SK-N-SH (cell line): ENCODE measurements around the gene CATSPERE.

Experiments
- CTCF ChIP-seq: fragments of 200-600 bp; sonication (generic); IDR thresholded peaks from 2 replicates; pipeline ENCODE4 v1.6.1; 2017; ENCODE audit warnings: antibody characterized with exemption, mild to moderate bottlenecking, moderate library complexity
- EP300 ChIP-seq, 2 experiments: IDR thresholded peaks; 2 replicates each; pipeline versions ENCODE4 v1.4.0 to v1.6.1; 2012; ENCODE audit warnings: borderline replicate concordance in 1 of 2, low read depth in 1 of 2, low read length in 1 of 2
- GABPA ChIP-seq: IDR thresholded peaks from 2 replicates; pipeline ENCODE4 v1.4.0; 2012; ENCODE audit warnings: low read depth, mild to moderate bottlenecking
- MXI1 ChIP-seq: IDR thresholded peaks from 2 replicates; pipeline ENCODE4 v1.6.1; 2012; ENCODE audit warnings: mild to moderate bottlenecking, low read depth, low read length, improper control_type of control experiment
- RCOR1 ChIP-seq: fragments of 150-350 bp; IDR thresholded peaks from 2 replicates; pipeline ENCODE4 v1.6.1; 2017; ENCODE audit warnings: antibody characterized with exemption, low read length
- RFX5 ChIP-seq: IDR thresholded peaks from 2 replicates; pipeline ENCODE4 v1.6.1; 2012; ENCODE audit warnings: mild to moderate bottlenecking, improper control_type of control experiment, low read length
- RXRA ChIP-seq: IDR thresholded peaks from 2 replicates; pipeline ENCODE4 v1.4.0; 2012; ENCODE audit warnings: low read depth, mild to moderate bottlenecking, borderline replicate concordance
- TAF1 ChIP-seq: IDR thresholded peaks from 2 replicates; pipeline ENCODE4 v1.6.1; 2012; ENCODE audit warnings: low read depth, mild to moderate bottlenecking, low read length, moderate library complexity, borderline replicate concordance
- USF1 ChIP-seq: IDR thresholded peaks from 2 replicates; pipeline ENCODE4 v1.4.0; 2012; ENCODE audit warnings: low read depth, borderline replicate concordance
- USF2 ChIP-seq: fragments of 150-350 bp; IDR thresholded peaks from 2 replicates; pipeline ENCODE4 v1.6.1; 2017; ENCODE audit warnings: antibody characterized with exemption, low read length, low read depth, borderline replicate concordance
- YY1 ChIP-seq: IDR thresholded peaks from 2 replicates; pipeline ENCODE4 v1.4.0; 2012; ENCODE audit warnings: low read depth, mild to moderate bottlenecking
- ZBTB33 ChIP-seq: IDR thresholded peaks from 2 replicates; pipeline ENCODE4 v1.4.0; 2012; ENCODE audit warnings: low read depth, borderline replicate concordance
- TF ChIP-seq, protein P1 (sequence below): IDR thresholded peaks from 2 replicates; pipeline ENCODE4 v1.6.1; 2012; ENCODE audit warnings: mild to moderate bottlenecking, low read depth, low read length, moderate library complexity

DNA sequence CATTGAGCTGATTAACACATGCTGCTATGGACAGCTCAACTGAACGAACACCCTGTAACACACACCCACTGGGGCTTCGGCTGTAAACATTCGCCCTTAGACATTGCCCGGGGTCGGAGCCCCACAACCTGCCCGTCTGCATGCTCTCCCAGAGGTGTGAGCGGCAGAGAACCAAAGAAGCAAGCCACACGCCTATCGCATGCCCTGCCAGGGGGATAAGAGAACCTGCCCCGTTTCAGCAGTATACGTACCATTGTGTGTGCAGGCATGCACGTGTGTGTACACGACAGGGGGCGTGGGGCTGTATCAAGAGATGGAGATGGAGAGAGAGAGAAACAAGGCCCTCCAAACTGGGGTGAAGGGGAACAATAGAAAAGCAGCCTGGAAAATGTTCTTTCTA is 181.9 kb downstream of the CATSPERE start:
- no peak for TF ChIP-seq RFX5
- no peak for TF ChIP-seq CTCF
- no peak for TF ChIP-seq TAF1
- no peak for TF ChIP-seq USF2
- TF ChIP-seq EP300 (IDR thresholded peaks at IDR 0.05; ENCODE audit: borderline replicate concordance in 1 of 2, low read depth in 1 of 2, low read length in 1 of 2): no peak
- TF ChIP-seq RXRA: no peak
- TF ChIP-seq, protein P1, sequence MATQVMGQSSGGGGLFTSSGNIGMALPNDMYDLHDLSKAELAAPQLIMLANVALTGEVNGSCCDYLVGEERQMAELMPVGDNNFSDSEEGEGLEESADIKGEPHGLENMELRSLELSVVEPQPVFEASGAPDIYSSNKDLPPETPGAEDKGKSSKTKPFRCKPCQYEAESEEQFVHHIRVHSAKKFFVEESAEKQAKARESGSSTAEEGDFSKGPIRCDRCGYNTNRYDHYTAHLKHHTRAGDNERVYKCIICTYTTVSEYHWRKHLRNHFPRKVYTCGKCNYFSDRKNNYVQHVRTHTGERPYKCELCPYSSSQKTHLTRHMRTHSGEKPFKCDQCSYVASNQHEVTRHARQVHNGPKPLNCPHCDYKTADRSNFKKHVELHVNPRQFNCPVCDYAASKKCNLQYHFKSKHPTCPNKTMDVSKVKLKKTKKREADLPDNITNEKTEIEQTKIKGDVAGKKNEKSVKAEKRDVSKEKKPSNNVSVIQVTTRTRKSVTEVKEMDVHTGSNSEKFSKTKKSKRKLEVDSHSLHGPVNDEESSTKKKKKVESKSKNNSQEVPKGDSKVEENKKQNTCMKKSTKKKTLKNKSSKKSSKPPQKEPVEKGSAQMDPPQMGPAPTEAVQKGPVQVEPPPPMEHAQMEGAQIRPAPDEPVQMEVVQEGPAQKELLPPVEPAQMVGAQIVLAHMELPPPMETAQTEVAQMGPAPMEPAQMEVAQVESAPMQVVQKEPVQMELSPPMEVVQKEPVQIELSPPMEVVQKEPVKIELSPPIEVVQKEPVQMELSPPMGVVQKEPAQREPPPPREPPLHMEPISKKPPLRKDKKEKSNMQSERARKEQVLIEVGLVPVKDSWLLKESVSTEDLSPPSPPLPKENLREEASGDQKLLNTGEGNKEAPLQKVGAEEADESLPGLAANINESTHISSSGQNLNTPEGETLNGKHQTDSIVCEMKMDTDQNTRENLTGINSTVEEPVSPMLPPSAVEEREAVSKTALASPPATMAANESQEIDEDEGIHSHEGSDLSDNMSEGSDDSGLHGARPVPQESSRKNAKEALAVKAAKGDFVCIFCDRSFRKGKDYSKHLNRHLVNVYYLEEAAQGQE: no peak
- no peak for TF ChIP-seq YY1
- no peak for TF ChIP-seq GABPA
- no peak for TF ChIP-seq MXI1
- TF ChIP-seq RCOR1: no peak
- no peak for TF ChIP-seq ZBTB33
- TF ChIP-seq USF1: no peak
